Body of pancreas (tissue), 4 donors: Measurements from ENCODE around the gene NFIA.

Source experiments
- POLR2A ChIP-seq, 3 donors: fragments of 450-650 bp; IDR thresholded peaks; one replicate each; pipeline ENCODE4 v1.6.1; 2016; ENCODE audit warnings: antibody characterized with exemption in 3 of 3, mild to moderate bottlenecking in 2 of 3
- TF ChIP-seq, protein P1 (sequence below), 7 experiments: fragments of 450-650 bp in 4 of 7; fragments of 200-600 bp in 3 of 7; sonication (generic) in 3 of 7; IDR thresholded peaks; one replicate each; pipeline ENCODE4 v1.5.1; 2016 to 2019; ENCODE audit warnings: antibody characterized with exemption in 7 of 7

DNA sequence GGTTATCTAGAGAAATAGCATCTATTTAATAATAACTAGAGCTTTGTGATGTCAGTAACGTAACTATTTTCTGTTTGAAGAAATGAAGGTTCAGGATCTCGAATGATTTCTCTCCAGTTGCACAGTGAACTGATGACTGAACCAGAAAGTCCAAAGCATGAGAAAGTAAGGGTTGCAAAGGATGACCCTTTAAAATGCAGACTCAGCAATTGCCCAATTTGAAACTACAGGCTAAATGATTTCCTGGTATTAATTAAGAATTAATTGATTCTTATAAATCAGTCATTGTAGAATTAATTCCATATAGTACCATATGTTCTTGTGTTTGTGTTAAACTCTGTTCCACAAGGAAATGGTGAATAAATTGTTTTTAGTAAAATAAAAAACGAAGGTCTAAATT, 318.6 kb downstream of the NFIA start:
- TF ChIP-seq, protein P1, sequence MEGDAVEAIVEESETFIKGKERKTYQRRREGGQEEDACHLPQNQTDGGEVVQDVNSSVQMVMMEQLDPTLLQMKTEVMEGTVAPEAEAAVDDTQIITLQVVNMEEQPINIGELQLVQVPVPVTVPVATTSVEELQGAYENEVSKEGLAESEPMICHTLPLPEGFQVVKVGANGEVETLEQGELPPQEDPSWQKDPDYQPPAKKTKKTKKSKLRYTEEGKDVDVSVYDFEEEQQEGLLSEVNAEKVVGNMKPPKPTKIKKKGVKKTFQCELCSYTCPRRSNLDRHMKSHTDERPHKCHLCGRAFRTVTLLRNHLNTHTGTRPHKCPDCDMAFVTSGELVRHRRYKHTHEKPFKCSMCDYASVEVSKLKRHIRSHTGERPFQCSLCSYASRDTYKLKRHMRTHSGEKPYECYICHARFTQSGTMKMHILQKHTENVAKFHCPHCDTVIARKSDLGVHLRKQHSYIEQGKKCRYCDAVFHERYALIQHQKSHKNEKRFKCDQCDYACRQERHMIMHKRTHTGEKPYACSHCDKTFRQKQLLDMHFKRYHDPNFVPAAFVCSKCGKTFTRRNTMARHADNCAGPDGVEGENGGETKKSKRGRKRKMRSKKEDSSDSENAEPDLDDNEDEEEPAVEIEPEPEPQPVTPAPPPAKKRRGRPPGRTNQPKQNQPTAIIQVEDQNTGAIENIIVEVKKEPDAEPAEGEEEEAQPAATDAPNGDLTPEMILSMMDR (IDR thresholded peaks at IDR 0.05) = no peak
- no peak for TF ChIP-seq POLR2A (IDR thresholded peaks at IDR 0.05)
